Ascending aorta (tissue), 2 donors: ENCODE results near the gene EGFL7. TPM values are rescaled to one million over a fixed set of nuclear protein-coding genes. Genes with fewer than 3 reads are reported as not detected.

Source experiments
- DNase-seq, 2 donors: peaks; one replicate each; pipeline ENCODE4 v3.0.0-alpha.2; 2019; ENCODE audit warnings: low spot score in 2 of 2
- H3K27ac ChIP-seq, 2 donors: fragments of 200-600 bp; sonication (generic); one replicate each; pipeline ENCODE4 v1.5.1; 2016 to 2017; ENCODE audit warnings: mild to moderate bottlenecking in 1 of 2
- H3K27me3 ChIP-seq: fragments of 200-600 bp; sonication (generic); one replicate; pipeline ENCODE4 v1.5.1; 2017
- H3K36me3 ChIP-seq, 2 donors: fragments of 200-600 bp; sonication (generic); one replicate each; pipeline ENCODE4 v1.5.1; 2016
- H3K4me1 ChIP-seq, 2 donors: fragments of 200-600 bp; sonication (generic); one replicate each; pipeline ENCODE4 v1.5.1; 2016 to 2017; ENCODE audit warnings: mild to moderate bottlenecking in 1 of 2
- H3K4me3 ChIP-seq, 2 donors: fragments of 200-600 bp; sonication (generic); one replicate each; pipeline ENCODE4 v1.5.1; 2016 to 2017; ENCODE audit warnings: mild to moderate bottlenecking in 1 of 2
- H3K9me3 ChIP-seq, 2 donors: fragments of 200-600 bp; sonication (generic); one replicate each; pipeline ENCODE4 v1.5.1; 2016
- CTCF ChIP-seq, 3 experiments: fragments of 200-600 bp in 2 of 3; fragments of 450-650 bp in 1 of 3; sonication (generic) in 2 of 3; IDR thresholded peaks; one replicate each; pipeline ENCODE4 v1.5.1; 2016 to 2019; ENCODE audit warnings: antibody characterized with exemption in 3 of 3, mild to moderate bottlenecking in 1 of 3, moderate library complexity in 1 of 3
- intact Hi-C: fragments of 100-400 bp; cut with DNase I; formaldehyde crosslinking; loops from one replicate; pipeline ENCODE4 v1.15.1; 2023
- total RNA-seq: library from RNA; depleted of rRNA; stranded (reverse); fragments of >200 nt; gene quantifications from one replicate; pipeline ENCODE4 v1.1.0, GENCODE V29; 2016

The EGFL7 gene
- total RNA-seq, 1 donor from 2014 or later: 443 TPM

GRCh38 chr9:136718345-136719194 is 55.9 kb downstream of the EGFL7 start:
- Histone ChIP-seq H3K27me3 (no peaks in the 10 kb centered on the region), H3K36me3 (peaks cover 16 to 18% of the 10 kb centered on the region in 2 donors), H3K4me3 (no peak overlapping the region), H3K27ac (no peak overlapping the region), H3K9me3 (no peaks in the 10 kb centered on the region), H3K4me1 (no peaks in the 10 kb centered on the region)
- no peak for DNase-seq
- no peak for TF ChIP-seq CTCF (IDR thresholded peaks at IDR 0.05)
- intact Hi-C loops: no loop called here

GRCh38 chr9:136719195-136719880 is 56.6 kb downstream of the EGFL7 start:
- DNase-seq: no peak
- no peak for TF ChIP-seq CTCF (IDR thresholded peaks at IDR 0.05)
- Histone ChIP-seq H3K27me3 (no peaks in the 10 kb centered on the region), H3K36me3 (peaks cover 24 to 25% of the 10 kb centered on the region in 2 donors), H3K4me1 (no peaks in the 10 kb centered on the region), H3K4me3 (no peak overlapping the region), H3K9me3 (no peaks in the 10 kb centered on the region), H3K27ac (no peak overlapping the region)
- intact Hi-C loops: no loop called here

- TF ChIP-seq CTCF (IDR thresholded peaks at IDR 0.05): no peak
- H3K4me3 ChIP-seq: no peak overlapping the region
Measured at GRCh38 chr9:136720251-136720897, 57.7 kb downstream of the EGFL7 start.

GRCh38 chr9:136720898-136721338 is 58.2 kb downstream of the EGFL7 start:
- H3K4me1 ChIP-seq: no peaks in the 10 kb centered on the region
- H3K27ac ChIP-seq: no peak overlapping the region
- peaks cover 40 to 41% of the 10 kb centered on the region in 2 donors for H3K36me3 ChIP-seq
- no peak for TF ChIP-seq CTCF (IDR thresholded peaks at IDR 0.05)
- no peaks in the 10 kb centered on the region for H3K9me3 ChIP-seq
- H3K4me3 ChIP-seq: no peak overlapping the region
- intact Hi-C loops: no loop called here
- no peak for DNase-seq
- no peaks in the 10 kb centered on the region for H3K27me3 ChIP-seq

More at GRCh38 chr9:136720251-136720897, 57.7 kb downstream of the EGFL7 start:
- Histone ChIP-seq H3K27ac (no peak overlapping the region), H3K9me3 (no peaks in the 10 kb centered on the region), H3K27me3 (no peaks in the 10 kb centered on the region), H3K4me1 (no peaks in the 10 kb centered on the region), H3K36me3 (peaks cover 34 to 36% of the 10 kb centered on the region in 2 donors)
- intact Hi-C loops: no loop called here
- DNase-seq: no peak

GRCh38 chr9:136721339-136722092 is 58.8 kb downstream of the EGFL7 start:
- peaks cover 44 to 46% of the 10 kb centered on the region in 2 donors for H3K36me3 ChIP-seq
- H3K27me3 ChIP-seq: no peaks in the 10 kb centered on the region
- H3K9me3 ChIP-seq: no peaks in the 10 kb centered on the region
- intact Hi-C loops: no loop called here
- no peak overlapping the region for H3K27ac ChIP-seq
- H3K4me3 ChIP-seq: no peak overlapping the region
- no peak for DNase-seq
- H3K4me1 ChIP-seq: peaks cover 1 to 2% of the 10 kb centered on the region in 2 donors
- no peak for TF ChIP-seq CTCF (IDR thresholded peaks at IDR 0.05)
